NCI-H774 (cell line): ENCODE measurements around the gene SLC38A8.
A peak's percentile ranks its signal among the peaks of the same experiment; 100 is the strongest.

ENCODE experiments used
- DNase-seq: peaks from one replicate; lab custom pipeline; 2025; lab: John Stamatoyannopoulos, UW

Gene SLC38A8

GRCh38 chr16:84068783-84069462 lies 26.3 kb upstream of the SLC38A8 start:
- DNase-seq, result no peak

- no peak for DNase-seq
These were observed 25.4 kb upstream of the SLC38A8 start for GRCh38 chr16:84068041-84068440.

- no peak for DNase-seq
These were observed 25.0 kb upstream of the SLC38A8 start for GRCh38 chr16:84067640-84068039.

GRCh38 chr16:84065536-84066132 lies 23.0 kb upstream of the SLC38A8 start:
- DNase-seq, result peak; percentile 3

GRCh38 chr16:84063980-84064379 lies 21.4 kb upstream of the SLC38A8 start:
- DNase-seq, result no peak

GRCh38 chr16:84062734-84063640 lies 20.4 kb upstream of the SLC38A8 start:
- DNase-seq, result no peak

GRCh38 chr16:84061236-84061819 lies 18.7 kb upstream of the SLC38A8 start:
- DNase-seq, result no peak

- no peak for DNase-seq
These were observed 17.6 kb upstream of the SLC38A8 start for GRCh38 chr16:84059946-84060901.

GRCh38 chr16:84059111-84059510 lies 16.5 kb upstream of the SLC38A8 start:
- no peak for DNase-seq

GRCh38 chr16:84058664-84059063 lies 16.1 kb upstream of the SLC38A8 start:
- no peak for DNase-seq

- no peak for DNase-seq
These were observed 15.6 kb upstream of the SLC38A8 start for GRCh38 chr16:84058211-84058610.

GRCh38 chr16:84056933-84057332 lies 14.3 kb upstream of the SLC38A8 start:
- DNase-seq, result no peak

- DNase-seq, result no peak
These were observed 13.4 kb upstream of the SLC38A8 start for GRCh38 chr16:84055801-84056634.

- no peak for DNase-seq
These were observed 12.8 kb upstream of the SLC38A8 start for GRCh38 chr16:84055366-84055765.

GRCh38 chr16:84054916-84055315 lies 12.3 kb upstream of the SLC38A8 start:
- no peak for DNase-seq

GRCh38 chr16:84054271-84054670 lies 11.7 kb upstream of the SLC38A8 start:
- DNase-seq, result no peak

- no peak for DNase-seq
These were observed 10.6 kb upstream of the SLC38A8 start for GRCh38 chr16:84053237-84053636.

- no peak for DNase-seq
These were observed 9.6 kb upstream of the SLC38A8 start for GRCh38 chr16:84052071-84052622.

GRCh38 chr16:84050316-84050715 lies 7.7 kb upstream of the SLC38A8 start:
- DNase-seq, result no peak

GRCh38 chr16:84049403-84050060 lies 6.9 kb upstream of the SLC38A8 start:
- no peak for DNase-seq
